ENCODE data around the gene KHDRBS2. TPM values are rescaled to one million over a fixed set of nuclear protein-coding genes. Genes with fewer than 3 reads are reported as not detected.

The KHDRBS2 gene
- polyA plus RNA-seq, 1 of the 3 experiments (the other 2 are of a cell fraction) = not detected

DNA sequence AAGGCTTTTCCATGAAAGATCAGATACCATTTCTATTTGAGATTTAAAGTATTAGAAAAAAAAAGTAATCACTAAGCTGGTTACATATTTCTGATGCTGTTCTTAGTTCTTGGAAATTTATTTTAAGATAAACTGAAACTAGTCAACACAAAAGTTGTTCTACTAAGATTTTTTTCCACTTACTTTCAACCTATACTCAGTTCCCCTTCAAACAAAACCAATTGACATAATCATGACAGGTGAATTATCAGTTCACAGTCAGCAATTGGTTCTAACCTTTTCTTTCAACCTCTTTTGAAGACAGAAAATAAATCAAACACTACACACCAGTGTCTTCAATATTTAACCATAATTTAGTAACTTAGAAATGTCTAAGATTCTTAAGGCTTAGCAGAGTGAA is 228.7 kb downstream of the KHDRBS2 start:
- no peaks in the 10 kb centered on the region for H3K27me3 ChIP-seq (ENCODE audit: insufficient read depth)
- POLR2A ChIA-PET = no interaction called here
- H4K20me1 ChIP-seq (ENCODE audit: insufficient read depth) = no peaks in the 10 kb centered on the region
- no peak for DNase-seq
- H2AFZ ChIP-seq (ENCODE audit: low read depth) = no peak overlapping the region
- no peaks in the 10 kb centered on the region for H3K4me1 ChIP-seq (ENCODE audit: control insufficient read depth in 1 of 2, insufficient read depth in 2 of 2, low read depth in 1 of 2, low read length in 1 of 2)
- H3K4me2 ChIP-seq = no peak overlapping the region
- H3K9me3 ChIP-seq = no peaks in the 10 kb centered on the region
- TF ChIP-seq MEF2A (IDR thresholded peaks at IDR 0.05; ENCODE audit: borderline replicate concordance, low read depth) (no peak), JUND (IDR thresholded peaks at IDR 0.05) (no peak), ELF1 (IDR thresholded peaks at IDR 0.05) (no peak), RXRA (IDR thresholded peaks at IDR 0.05; ENCODE audit: borderline replicate concordance, low read depth) (no peak), EZH2phosphoT487 (IDR thresholded peaks at IDR 0.05; ENCODE audit: borderline replicate concordance, low read depth) (no peak), GATA2 (CRISPR knock-in tag; IDR thresholded peaks at IDR 0.05) (no peak), RFX5 (IDR thresholded peaks at IDR 0.05; ENCODE audit: low read length) (no peak), FOXJ3 (CRISPR knock-in tag; IDR thresholded peaks at IDR 0.05) (no peak), USF2 (IDR thresholded peaks at IDR 0.05; ENCODE audit: borderline replicate concordance, low read depth, low read length) (no peak), FOSL2 (IDR thresholded peaks at IDR 0.05; ENCODE audit: borderline replicate concordance, low read depth) (no peak), MXI1 (IDR thresholded peaks at IDR 0.05; ENCODE audit: low read depth, low read length) (no peak), NFIC (IDR thresholded peaks at IDR 0.05; ENCODE audit: borderline replicate concordance) (no peak), YY1 (IDR thresholded peaks at IDR 0.05; ENCODE audit: low read depth) (no peak)
- TF ChIP-seq, protein P1, sequence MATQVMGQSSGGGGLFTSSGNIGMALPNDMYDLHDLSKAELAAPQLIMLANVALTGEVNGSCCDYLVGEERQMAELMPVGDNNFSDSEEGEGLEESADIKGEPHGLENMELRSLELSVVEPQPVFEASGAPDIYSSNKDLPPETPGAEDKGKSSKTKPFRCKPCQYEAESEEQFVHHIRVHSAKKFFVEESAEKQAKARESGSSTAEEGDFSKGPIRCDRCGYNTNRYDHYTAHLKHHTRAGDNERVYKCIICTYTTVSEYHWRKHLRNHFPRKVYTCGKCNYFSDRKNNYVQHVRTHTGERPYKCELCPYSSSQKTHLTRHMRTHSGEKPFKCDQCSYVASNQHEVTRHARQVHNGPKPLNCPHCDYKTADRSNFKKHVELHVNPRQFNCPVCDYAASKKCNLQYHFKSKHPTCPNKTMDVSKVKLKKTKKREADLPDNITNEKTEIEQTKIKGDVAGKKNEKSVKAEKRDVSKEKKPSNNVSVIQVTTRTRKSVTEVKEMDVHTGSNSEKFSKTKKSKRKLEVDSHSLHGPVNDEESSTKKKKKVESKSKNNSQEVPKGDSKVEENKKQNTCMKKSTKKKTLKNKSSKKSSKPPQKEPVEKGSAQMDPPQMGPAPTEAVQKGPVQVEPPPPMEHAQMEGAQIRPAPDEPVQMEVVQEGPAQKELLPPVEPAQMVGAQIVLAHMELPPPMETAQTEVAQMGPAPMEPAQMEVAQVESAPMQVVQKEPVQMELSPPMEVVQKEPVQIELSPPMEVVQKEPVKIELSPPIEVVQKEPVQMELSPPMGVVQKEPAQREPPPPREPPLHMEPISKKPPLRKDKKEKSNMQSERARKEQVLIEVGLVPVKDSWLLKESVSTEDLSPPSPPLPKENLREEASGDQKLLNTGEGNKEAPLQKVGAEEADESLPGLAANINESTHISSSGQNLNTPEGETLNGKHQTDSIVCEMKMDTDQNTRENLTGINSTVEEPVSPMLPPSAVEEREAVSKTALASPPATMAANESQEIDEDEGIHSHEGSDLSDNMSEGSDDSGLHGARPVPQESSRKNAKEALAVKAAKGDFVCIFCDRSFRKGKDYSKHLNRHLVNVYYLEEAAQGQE (IDR thresholded peaks at IDR 0.05; ENCODE audit: low read depth, low read length) = no peak
- TF ChIP-seq, protein P2, sequence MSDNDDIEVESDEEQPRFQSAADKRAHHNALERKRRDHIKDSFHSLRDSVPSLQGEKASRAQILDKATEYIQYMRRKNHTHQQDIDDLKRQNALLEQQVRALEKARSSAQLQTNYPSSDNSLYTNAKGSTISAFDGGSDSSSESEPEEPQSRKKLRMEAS (IDR thresholded peaks at IDR 0.05; ENCODE audit: low read depth) = no peak
- TF ChIP-seq, protein P3, sequence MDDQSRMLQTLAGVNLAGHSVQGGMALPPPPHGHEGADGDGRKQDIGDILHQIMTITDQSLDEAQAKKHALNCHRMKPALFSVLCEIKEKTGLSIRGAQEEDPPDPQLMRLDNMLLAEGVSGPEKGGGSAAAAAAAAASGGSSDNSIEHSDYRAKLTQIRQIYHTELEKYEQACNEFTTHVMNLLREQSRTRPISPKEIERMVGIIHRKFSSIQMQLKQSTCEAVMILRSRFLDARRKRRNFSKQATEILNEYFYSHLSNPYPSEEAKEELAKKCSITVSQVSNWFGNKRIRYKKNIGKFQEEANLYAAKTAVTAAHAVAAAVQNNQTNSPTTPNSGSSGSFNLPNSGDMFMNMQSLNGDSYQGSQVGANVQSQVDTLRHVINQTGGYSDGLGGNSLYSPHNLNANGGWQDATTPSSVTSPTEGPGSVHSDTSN (IDR thresholded peaks at IDR 0.05) = no peak
- H3K9ac ChIP-seq = no peak overlapping the region
- no peaks in the 10 kb centered on the region for H3K79me2 ChIP-seq (ENCODE audit: insufficient read depth)
- H3F3A ChIP-seq (replicated peaks; ENCODE audit: insufficient read depth) = no peaks in the 10 kb centered on the region
- CTCF ChIA-PET = no interaction called here
- H3K9me2 ChIP-seq = no peaks in the 10 kb centered on the region; the same call in 1 of the 2 replicates
- no peaks in the 10 kb centered on the region for H3K36me3 ChIP-seq (replicated peaks in 1 of 2; ENCODE audit: control insufficient read depth in 1 of 2, insufficient read depth in 2 of 2, low read length in 1 of 2)
- no peak overlapping the region for H3K4me3 ChIP-seq (ENCODE audit: low read depth in 2 of 2, low read length in 1 of 2)
- no peak overlapping the region for H3K27ac ChIP-seq (ENCODE audit: low read depth in 2 of 2, low read length in 1 of 2)

All from SK-N-SH (cell line).